Measurements from ENCODE around the gene OR2B6.

GRCh38 chr6:27977387-27977786 is 20.3 kb downstream of the OR2B6 start:
- no peak for TF ChIP-seq POLR2A (IDR thresholded peaks at IDR 0.05)
- TF ChIP-seq CTCF (IDR thresholded peaks at IDR 0.05): no peak

All from Peyer's patch (tissue), 4 donors.